Stomach (tissue), 4 donors: ENCODE results near the gene KCNH1.

ENCODE experiments used
- CTCF ChIP-seq, 7 experiments: fragments of 450-650 bp in 4 of 7; fragments of 200-600 bp in 3 of 7; sonication (generic) in 3 of 7; IDR thresholded peaks; one replicate each; pipeline ENCODE4 v1.5.1; 2016 to 2019; ENCODE audit warnings: antibody characterized with exemption in 7 of 7, control low read depth in 2 of 7, mild to moderate bottlenecking in 1 of 7
- EP300 ChIP-seq: sonication (generic); formaldehyde crosslinking; IDR thresholded peaks from one replicate; pipeline ENCODE4 v1.6.1; 2017; ENCODE audit warnings: antibody characterized with exemption
- POLR2AphosphoS5 ChIP-seq, 3 donors: sonication (generic); formaldehyde crosslinking; IDR thresholded peaks; one replicate each; pipeline ENCODE4 v1.6.1; 2016; ENCODE audit warnings: antibody characterized with exemption in 3 of 3

GRCh38 chr1:210677533-210677932 is 456.4 kb downstream of the KCNH1 start:
- no peak for TF ChIP-seq CTCF (IDR thresholded peaks at IDR 0.05)
- TF ChIP-seq POLR2AphosphoS5 (IDR thresholded peaks at IDR 0.05), result no peak
- TF ChIP-seq EP300, result no peak
